Kidney epithelial cell (primary cell): Measurements from ENCODE around the gene MAFB. TPM values are rescaled to one million over a fixed set of nuclear protein-coding genes. Genes with fewer than 3 reads are reported as not detected.

ENCODE experiments used
- DNase-seq: peaks from one replicate; pipeline ENCODE4 v3.0.0-alpha.2; 2010; ENCODE audit warnings: low read depth
- H3K27me3 ChIP-seq: 2 replicates; pipeline ENCODE4 v1.6.0; 2011; ENCODE audit warnings: low read length; ENCODE audit not compliant: control insufficient read depth, insufficient read depth
- H3K36me3 ChIP-seq: 2 replicates; pipeline ENCODE4 v1.5.1; 2011; ENCODE audit warnings: low read length; ENCODE audit not compliant: control insufficient read depth, insufficient read depth
- H3K4me3 ChIP-seq: 2 replicates; pipeline ENCODE4 v1.5.1; 2011; ENCODE audit warnings: low read depth, mild to moderate bottlenecking, control low read depth, low read length
- CTCF ChIP-seq: IDR thresholded peaks from 2 replicates; pipeline ENCODE4 v1.5.1; 2011; ENCODE audit warnings: mild to moderate bottlenecking, moderate library complexity, low read length, control low read depth, inconsistent platforms; ENCODE audit not compliant: insufficient read depth, poor library complexity, severe bottlenecking
- total RNA-seq: library from RNA; depleted of rRNA; stranded (reverse); fragments of >200 nt; gene quantifications from 2 replicates; pipeline ENCODE4 v1.2.3, GENCODE V29; 2015

The MAFB gene
- total RNA-seq, 1 donor from 2014 or later: 3.5 TPM

GRCh38 chr20:40650707-40651106 lies 38.3 kb downstream of the MAFB start:
- H3K27me3 ChIP-seq: no peaks in the 10 kb centered on the region
- H3K36me3 ChIP-seq: no peaks in the 10 kb centered on the region
- H3K4me3 ChIP-seq: no peak overlapping the region
- no peak for TF ChIP-seq CTCF
- DNase-seq: no peak

- Histone ChIP-seq H3K4me3 (no peak overlapping the region), H3K36me3 (no peaks in the 10 kb centered on the region), H3K27me3 (no peaks in the 10 kb centered on the region)
- no peak for DNase-seq
- TF ChIP-seq CTCF: no peak
Observed at GRCh38 chr20:40648210-40649072, 40.6 kb downstream of the MAFB start.

- TF ChIP-seq CTCF: no peak
- Histone ChIP-seq H3K27me3 (no peaks in the 10 kb centered on the region), H3K36me3 (no peaks in the 10 kb centered on the region), H3K4me3 (no peak overlapping the region)
- no peak for DNase-seq
Observed at GRCh38 chr20:40646813-40647212, 42.2 kb downstream of the MAFB start.

- Histone ChIP-seq H3K36me3 (no peaks in the 10 kb centered on the region), H3K4me3 (no peak overlapping the region), H3K27me3 (no peaks in the 10 kb centered on the region)
- DNase-seq: no peak
- TF ChIP-seq CTCF: no peak
Observed at GRCh38 chr20:40646361-40646760, 42.7 kb downstream of the MAFB start.

GRCh38 chr20:40644863-40645262 lies 44.2 kb downstream of the MAFB start:
- Histone ChIP-seq H3K36me3 (no peaks in the 10 kb centered on the region), H3K27me3 (no peaks in the 10 kb centered on the region), H3K4me3 (no peak overlapping the region)
- no peak for DNase-seq
- TF ChIP-seq CTCF: no peak

GRCh38 chr20:40643891-40644290 lies 45.1 kb downstream of the MAFB start:
- H3K27me3 ChIP-seq: no peaks in the 10 kb centered on the region
- no peak for TF ChIP-seq CTCF
- no peaks in the 10 kb centered on the region for H3K36me3 ChIP-seq
- no peak overlapping the region for H3K4me3 ChIP-seq
- no peak for DNase-seq
